GM12875 (cell line): Measurements from ENCODE around the gene C1orf21.

ENCODE experiments used
- H3K4me3 ChIP-seq: one replicate; pipeline ENCODE4 v1.5.1; 2011; ENCODE audit warnings: low read depth, low read length, control low read depth
- CTCF ChIP-seq: IDR thresholded peaks from 2 replicates; pipeline ENCODE4 v1.5.1; 2011; ENCODE audit warnings: low read depth, mild to moderate bottlenecking, control low read depth, inconsistent platforms, low read length, moderate library complexity, borderline replicate concordance; ENCODE audit not compliant: insufficient read depth

C1orf21 gene

GRCh38 chr1:184583849-184584248 lies 197.0 kb downstream of the C1orf21 start:
- no peak for TF ChIP-seq CTCF

GRCh38 chr1:184588701-184589100 lies 201.9 kb downstream of the C1orf21 start:
- TF ChIP-seq CTCF: no peak
- H3K4me3 ChIP-seq: no peak overlapping the region

More at GRCh38 chr1:184583849-184584248, 197.0 kb downstream of the C1orf21 start:
- no peak overlapping the region for H3K4me3 ChIP-seq

- TF ChIP-seq CTCF: no peak
- no peak overlapping the region for H3K4me3 ChIP-seq
Measured at GRCh38 chr1:184590163-184590750, 203.4 kb downstream of the C1orf21 start.

- no peak for TF ChIP-seq CTCF
- H3K4me3 ChIP-seq: no peak overlapping the region
Measured at GRCh38 chr1:184593597-184593996, 206.8 kb downstream of the C1orf21 start.

GRCh38 chr1:184595596-184595995 lies 208.8 kb downstream of the C1orf21 start:
- no peak overlapping the region for H3K4me3 ChIP-seq
- no peak for TF ChIP-seq CTCF

- no peak for TF ChIP-seq CTCF
- no peak overlapping the region for H3K4me3 ChIP-seq
Measured at GRCh38 chr1:184596950-184597645, 210.3 kb downstream of the C1orf21 start.
